VCaP (cell line): Measurements from ENCODE around the gene CACNG1.

Source experiments
- H3K27ac ChIP-seq: fragments of 450-650 bp; 2 replicates; pipeline ENCODE4 v1.5.1; 2017
- TF ChIP-seq, protein P1 (sequence below): fragments of 450-650 bp; conservative IDR thresholded peaks from 2 replicates; pipeline ENCODE4 v1.5.1; 2017; ENCODE audit warnings: mild to moderate bottlenecking, moderate library complexity

The CACNG1 gene

DNA sequence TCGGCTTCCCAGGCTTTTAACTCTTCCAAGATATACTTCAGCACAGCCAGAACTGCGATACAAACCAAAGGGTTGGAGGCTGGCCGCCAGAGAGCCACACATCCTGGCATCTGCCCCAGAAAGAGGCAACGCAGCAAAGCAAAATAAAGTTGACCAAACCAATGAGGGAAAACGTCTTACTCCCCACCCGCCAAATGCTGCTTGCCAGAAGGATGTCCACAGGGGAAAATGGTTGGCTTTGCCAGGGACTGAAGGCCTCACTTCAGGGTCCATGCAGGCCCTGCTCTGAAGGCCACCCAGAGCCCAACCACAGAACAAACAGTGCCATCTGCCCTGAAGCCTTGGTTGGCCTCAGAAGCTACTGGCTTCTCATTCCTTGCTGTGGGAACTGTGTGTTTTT lies 15.0 kb downstream of the CACNG1 start:
- no peak overlapping the region for H3K27ac ChIP-seq
- TF ChIP-seq, protein P1, sequence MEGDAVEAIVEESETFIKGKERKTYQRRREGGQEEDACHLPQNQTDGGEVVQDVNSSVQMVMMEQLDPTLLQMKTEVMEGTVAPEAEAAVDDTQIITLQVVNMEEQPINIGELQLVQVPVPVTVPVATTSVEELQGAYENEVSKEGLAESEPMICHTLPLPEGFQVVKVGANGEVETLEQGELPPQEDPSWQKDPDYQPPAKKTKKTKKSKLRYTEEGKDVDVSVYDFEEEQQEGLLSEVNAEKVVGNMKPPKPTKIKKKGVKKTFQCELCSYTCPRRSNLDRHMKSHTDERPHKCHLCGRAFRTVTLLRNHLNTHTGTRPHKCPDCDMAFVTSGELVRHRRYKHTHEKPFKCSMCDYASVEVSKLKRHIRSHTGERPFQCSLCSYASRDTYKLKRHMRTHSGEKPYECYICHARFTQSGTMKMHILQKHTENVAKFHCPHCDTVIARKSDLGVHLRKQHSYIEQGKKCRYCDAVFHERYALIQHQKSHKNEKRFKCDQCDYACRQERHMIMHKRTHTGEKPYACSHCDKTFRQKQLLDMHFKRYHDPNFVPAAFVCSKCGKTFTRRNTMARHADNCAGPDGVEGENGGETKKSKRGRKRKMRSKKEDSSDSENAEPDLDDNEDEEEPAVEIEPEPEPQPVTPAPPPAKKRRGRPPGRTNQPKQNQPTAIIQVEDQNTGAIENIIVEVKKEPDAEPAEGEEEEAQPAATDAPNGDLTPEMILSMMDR = no peak

DNA sequence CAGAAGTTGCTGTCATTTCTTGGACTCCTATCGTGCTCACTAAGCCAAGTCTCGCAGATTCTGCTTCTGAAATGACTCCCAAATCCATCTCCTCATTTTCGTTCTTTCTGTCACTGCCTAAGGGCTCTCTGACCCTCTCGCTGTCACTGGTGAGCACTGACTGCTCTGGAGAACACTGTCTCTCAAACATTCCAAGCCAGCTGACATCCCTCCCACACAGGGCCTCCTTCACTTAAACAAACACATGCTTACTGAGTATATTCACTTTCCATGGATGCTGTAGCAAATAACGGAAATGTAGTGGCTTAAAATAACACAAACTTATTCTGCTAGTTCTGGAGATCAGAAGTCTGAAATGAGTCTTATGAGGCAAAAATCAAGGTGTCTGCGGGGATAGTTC lies 18.8 kb downstream of the CACNG1 start:
- TF ChIP-seq, protein P1 = no peak
- no peak overlapping the region for H3K27ac ChIP-seq

DNA sequence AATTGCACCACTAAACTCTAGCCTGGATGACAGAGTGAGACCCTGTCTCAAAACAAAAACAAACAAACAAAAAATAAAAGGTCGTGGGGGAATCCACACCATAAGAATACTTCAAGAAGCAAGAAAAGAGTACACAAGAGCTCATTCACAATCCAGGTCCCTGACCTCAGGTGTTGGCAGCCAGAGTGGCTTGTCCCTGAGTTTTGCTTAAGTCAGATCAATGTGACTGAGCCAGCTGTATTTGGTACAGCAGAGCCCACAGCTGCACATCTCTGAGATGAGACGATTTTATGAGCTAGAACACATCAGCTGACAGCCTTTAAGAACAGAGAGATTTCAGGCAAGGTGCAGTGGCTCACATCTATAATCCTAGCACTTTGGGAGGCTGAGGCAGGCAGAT lies 22.4 kb downstream of the CACNG1 start:
- TF ChIP-seq, protein P1 = no peak
- no peak overlapping the region for H3K27ac ChIP-seq

DNA sequence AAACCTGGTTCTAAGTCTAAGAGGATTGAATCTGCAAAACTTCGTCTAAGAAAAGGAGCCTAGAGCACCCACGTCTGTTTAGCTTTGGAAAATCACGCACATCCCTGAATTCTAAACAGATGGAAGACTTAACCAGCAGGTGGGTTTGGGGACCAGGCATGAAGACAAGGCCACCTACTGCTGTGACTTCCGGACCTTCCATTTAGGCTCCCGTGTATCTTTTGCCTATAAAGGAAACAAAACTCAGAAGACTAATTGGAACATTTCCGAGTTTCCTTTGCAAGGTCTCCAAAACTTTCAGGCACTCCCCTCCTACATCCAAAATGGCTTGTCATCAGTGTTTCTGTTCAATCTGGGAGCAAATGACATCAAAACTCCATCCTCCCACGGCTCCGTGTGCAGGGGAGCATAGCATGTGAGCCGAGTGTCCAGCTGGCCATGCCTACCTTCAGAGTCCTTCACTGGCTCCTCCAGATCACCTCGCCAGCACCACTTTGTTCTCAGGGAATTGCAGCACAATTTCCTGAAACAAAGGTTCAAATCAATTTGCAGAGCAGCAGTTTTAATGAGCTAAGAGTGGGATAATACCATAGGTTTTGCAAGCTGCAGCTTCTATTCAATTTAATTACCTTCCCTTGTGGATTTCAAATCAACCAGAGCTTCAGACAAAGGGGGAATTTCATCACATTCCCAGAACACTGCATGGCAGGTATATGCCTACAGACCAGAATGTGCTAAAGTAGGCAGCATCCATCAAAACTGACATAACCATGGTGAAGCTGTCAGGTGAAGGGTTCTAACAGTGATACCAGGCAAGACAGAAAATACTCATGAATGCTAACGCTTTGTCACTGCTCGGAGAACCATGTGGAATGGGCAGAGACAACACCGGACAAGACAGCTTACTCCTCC lies 23.5 kb downstream of the CACNG1 start:
- TF ChIP-seq, protein P1 = no peak
- no peak overlapping the region for H3K27ac ChIP-seq

DNA sequence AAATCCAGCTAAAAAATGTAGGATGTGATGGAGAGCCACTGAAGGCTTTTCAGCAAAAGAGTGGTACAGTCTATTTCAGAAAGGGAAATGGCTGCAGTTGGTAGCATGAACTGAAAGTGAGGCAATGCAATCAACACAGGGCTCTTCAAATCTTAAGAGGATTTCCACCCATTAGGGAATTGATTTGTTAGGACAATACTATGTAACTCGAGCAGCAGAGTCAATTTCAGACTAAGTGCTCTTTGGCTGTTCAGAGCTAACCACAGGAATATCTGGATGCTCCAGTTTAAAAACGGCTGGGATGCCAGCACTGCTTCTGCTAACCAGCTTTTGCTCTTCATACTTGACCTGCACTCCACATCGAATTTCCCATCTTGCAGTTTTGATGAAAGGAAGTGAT lies 24.6 kb downstream of the CACNG1 start:
- H3K27ac ChIP-seq = no peak overlapping the region
- TF ChIP-seq, protein P1 = no peak

DNA sequence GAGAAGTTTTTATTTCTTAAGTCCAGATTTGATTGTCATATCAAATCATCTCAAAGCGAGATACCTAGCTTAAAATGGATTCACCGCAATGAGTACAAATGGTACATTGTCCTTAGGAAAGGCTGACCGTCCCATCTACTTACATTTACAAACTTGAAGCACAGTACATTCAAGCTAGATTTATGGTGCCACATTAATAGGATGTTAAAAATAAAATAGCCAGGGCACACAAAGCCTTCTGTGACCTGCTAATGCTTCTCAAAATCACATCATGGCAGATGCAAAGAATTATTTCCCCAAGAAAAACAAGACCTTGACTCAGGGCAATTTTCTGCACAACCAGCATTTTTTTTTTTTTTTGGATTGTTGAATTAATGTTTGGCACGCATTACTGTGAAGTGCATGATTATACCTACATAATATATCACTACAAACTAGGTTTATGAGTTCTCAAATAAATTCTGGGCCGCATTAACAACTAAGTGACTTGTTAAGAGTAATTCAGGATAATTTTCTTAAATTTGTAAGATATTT lies 25.3 kb downstream of the CACNG1 start:
- TF ChIP-seq, protein P1 = no peak
- no peak overlapping the region for H3K27ac ChIP-seq

DNA sequence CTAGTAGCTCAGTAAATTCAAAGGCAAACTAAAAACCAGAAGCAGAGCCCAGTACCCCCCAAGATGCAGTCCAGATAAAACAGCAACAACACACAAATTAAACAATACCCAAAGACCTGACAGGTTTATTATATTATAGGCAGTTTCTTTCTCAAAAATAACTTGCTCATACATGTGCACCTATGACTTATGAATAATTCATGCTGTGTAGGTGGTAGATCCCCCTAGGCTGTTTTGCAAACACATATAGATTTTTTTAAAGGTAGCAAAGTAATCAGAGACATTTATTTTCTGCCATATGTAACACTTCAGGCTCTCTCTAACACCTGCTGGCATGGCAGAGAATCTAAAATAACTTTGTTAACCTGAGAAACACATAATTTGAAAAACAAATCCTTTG lies 27.2 kb downstream of the CACNG1 start:
- TF ChIP-seq, protein P1 = no peak

More for the DNA sequence above, 27.2 kb downstream of the CACNG1 start:
- H3K27ac ChIP-seq = no peak overlapping the region
